ENCODE results near the gene INPP5A.

- TF ChIP-seq CTCF (conservative IDR thresholded peaks at IDR 0.05) (no peak), ZFX (IDR thresholded peaks at IDR 0.05) (no peak)
These were observed 107.6 kb downstream of the INPP5A start for GRCh38 chr10:132645247-132645530.
